ENCODE measurements around the gene MUC16. TPM values are rescaled to one million over a fixed set of nuclear protein-coding genes. Genes with fewer than 3 reads are reported as not detected.

Gene MUC16
- total and polyA plus RNA-seq, 2 of the 13 experiments (the other 11 are each of a cell fraction or from before 2014, with no cell fraction given), result not detected

DNA sequence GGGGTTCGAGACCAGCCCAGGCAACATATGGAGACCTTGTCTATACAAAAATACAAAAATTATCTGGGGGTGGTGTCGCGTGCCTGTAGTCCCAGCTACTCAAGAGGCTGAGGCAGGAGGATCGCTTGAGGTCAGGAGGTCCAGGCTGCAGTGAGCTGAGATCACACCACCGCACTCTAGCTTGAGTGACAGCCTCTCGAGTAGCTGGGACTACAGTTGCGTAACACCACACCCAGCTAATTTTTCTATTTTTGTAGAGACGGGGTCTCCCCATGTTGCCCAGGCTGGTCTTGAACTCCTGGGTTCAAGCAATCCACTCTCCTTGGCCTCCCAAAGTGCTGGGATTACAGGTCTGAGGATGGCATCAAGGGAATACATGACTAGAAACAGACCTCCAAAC, 30.8 kb upstream of the MUC16 start (continued):
- TF ChIP-seq ZBTB40 (IDR thresholded peaks at IDR 0.05) (no peak), ZBTB40 (CRISPR knock-in tag; IDR thresholded peaks at IDR 0.05) (no peak), ZNF274 (CRISPR knock-in tag; IDR thresholded peaks at IDR 0.05) (no peak)

DNA sequence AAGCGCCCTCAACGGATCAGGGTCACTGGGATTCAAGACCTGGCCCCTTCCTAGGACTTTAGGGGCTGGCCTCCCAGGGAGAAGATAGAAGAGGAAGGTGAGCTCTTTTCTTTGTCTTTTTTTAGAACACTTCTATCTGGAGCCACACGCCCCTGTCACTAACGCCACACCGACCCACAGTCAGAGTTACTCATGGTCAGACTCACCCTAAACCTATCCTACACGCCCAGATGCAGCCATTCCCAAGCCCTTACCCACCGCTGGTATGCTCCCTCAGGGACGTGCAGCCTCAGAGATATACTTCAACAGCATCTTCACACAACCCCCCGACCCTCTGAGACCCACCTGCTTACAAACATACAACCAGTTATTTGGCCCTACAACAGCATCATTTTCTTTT, 29.9 kb upstream of the MUC16 start:
- peak overlapping the region; percentile 8; the same call in 1 of the 2 replicates for H3K4me2 ChIP-seq (ENCODE audit: low read depth, low read length)
- no peak for TF ChIP-seq ARNT2 (CRISPR knock-in tag; IDR thresholded peaks at IDR 0.05; ENCODE audit: low read depth)
- TF ChIP-seq, protein P1, sequence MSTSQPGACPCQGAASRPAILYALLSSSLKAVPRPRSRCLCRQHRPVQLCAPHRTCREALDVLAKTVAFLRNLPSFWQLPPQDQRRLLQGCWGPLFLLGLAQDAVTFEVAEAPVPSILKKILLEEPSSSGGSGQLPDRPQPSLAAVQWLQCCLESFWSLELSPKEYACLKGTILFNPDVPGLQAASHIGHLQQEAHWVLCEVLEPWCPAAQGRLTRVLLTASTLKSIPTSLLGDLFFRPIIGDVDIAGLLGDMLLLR (CRISPR knock-in tag; IDR thresholded peaks at IDR 0.05), result no peak
- no peak for TF ChIP-seq ZFYVE20 (CRISPR knock-in tag; IDR thresholded peaks at IDR 0.05; ENCODE audit: borderline replicate concordance, low read depth)
- no peak for TF ChIP-seq ZNF251 (CRISPR knock-in tag; IDR thresholded peaks at IDR 0.05)
- no peak for TF ChIP-seq ZNF549 (CRISPR knock-in tag; IDR thresholded peaks at IDR 0.05)
- no peak for TF ChIP-seq PHB2 (IDR thresholded peaks at IDR 0.05; ENCODE audit: partially characterized antibody)
- no peak for TF ChIP-seq KAT7 (CRISPR knock-in tag; IDR thresholded peaks at IDR 0.05; ENCODE audit: borderline replicate concordance)
- TF ChIP-seq MBNL3 (CRISPR knock-in tag; conservative IDR thresholded peaks at IDR 0.05), result no peak
- TF ChIP-seq ZNF724P (CRISPR knock-in tag; IDR thresholded peaks at IDR 0.05; ENCODE audit: borderline replicate concordance), result no peak
- no peak for TF ChIP-seq KDM6A (CRISPR knock-in tag; IDR thresholded peaks at IDR 0.05; ENCODE audit: low read depth)
- TF ChIP-seq SP1 (IDR thresholded peaks at IDR 0.05), result no peak
- no peak for TF ChIP-seq SP1 (CRISPR knock-in tag; IDR thresholded peaks at IDR 0.05)

More for the DNA sequence above, 29.9 kb upstream of the MUC16 start:
- in situ Hi-C loops (cut with HindIII; ENCODE audit: extremely low pct_ligation_motif_present, low pct_unique_long_range_greater_than_20kb), result no loop called here
- Histone ChIP-seq H3K27me3 (ENCODE audit: control insufficient read depth in 1 of 2, insufficient read depth in 2 of 2, low read length in 2 of 2) (no peaks in the 10 kb centered on the region), H3K36me3 (replicated peaks in 1 of 2; ENCODE audit: control insufficient read depth in 1 of 2, insufficient read depth in 2 of 2, low read length in 2 of 2) (no peaks in the 10 kb centered on the region), H3K4me1 (ENCODE audit: insufficient read depth, low read length) (peaks cover 6% of the 10 kb centered on the region; the same call in 1 of the 2 replicates), H4K20me1 (ENCODE audit: insufficient read depth, low read length) (no peaks in the 10 kb centered on the region), H3K4me3 (replicated peaks in 1 of 3; ENCODE audit: insufficient read depth in 1 of 3, low read depth in 2 of 3, low read length in 3 of 3) (no peak overlapping the region), H3K79me2 (ENCODE audit: insufficient read depth, low read length) (no peaks in the 10 kb centered on the region), H3K9me3 (ENCODE audit: low read length) (no peaks in the 10 kb centered on the region), H2AFZ (ENCODE audit: low read length) (no peak overlapping the region), H3K27ac (ENCODE audit: extremely low read length, insufficient read depth, low read length) (no peak overlapping the region), H3K9ac (ENCODE audit: insufficient read depth, low read depth, low read length) (no peak overlapping the region)
- ChIA-PET POLR2A (no interaction called here), CTCF (ENCODE audit: low intra/inter-chr PET ratio, low total read pairs) (no interaction called here)
- DNase-seq (ENCODE audit: low spot score) (no peak), FAIRE-seq (no peak), ATAC-seq (no peak)
- 51% methylated on average over 9 of the region's 9 CpGs for WGBS (ENCODE audit: low lambda C conversion rate)
- no TSS peak for BruUV-seq (replicated peaks)
- intact Hi-C loops (cut with micrococcal nuclease; ENCODE audit: unreplicated experiment), result no loop called here
